ENCODE data around the gene PIP4K2C.
"Not testable (repeated sequence)": the region's sequence is repeated elsewhere in the genome, so short reads cannot be mapped to it uniquely, and the experiment has no call there.

GRCh38 chr12:57618431-57618830, 27.4 kb downstream of the PIP4K2C start:
- TF ChIP-seq, protein P1, sequence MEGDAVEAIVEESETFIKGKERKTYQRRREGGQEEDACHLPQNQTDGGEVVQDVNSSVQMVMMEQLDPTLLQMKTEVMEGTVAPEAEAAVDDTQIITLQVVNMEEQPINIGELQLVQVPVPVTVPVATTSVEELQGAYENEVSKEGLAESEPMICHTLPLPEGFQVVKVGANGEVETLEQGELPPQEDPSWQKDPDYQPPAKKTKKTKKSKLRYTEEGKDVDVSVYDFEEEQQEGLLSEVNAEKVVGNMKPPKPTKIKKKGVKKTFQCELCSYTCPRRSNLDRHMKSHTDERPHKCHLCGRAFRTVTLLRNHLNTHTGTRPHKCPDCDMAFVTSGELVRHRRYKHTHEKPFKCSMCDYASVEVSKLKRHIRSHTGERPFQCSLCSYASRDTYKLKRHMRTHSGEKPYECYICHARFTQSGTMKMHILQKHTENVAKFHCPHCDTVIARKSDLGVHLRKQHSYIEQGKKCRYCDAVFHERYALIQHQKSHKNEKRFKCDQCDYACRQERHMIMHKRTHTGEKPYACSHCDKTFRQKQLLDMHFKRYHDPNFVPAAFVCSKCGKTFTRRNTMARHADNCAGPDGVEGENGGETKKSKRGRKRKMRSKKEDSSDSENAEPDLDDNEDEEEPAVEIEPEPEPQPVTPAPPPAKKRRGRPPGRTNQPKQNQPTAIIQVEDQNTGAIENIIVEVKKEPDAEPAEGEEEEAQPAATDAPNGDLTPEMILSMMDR (IDR thresholded peaks at IDR 0.05; ENCODE audit: low read depth, low read length): not testable (repeated sequence)
- not testable (repeated sequence) for TF ChIP-seq POLR2A (IDR thresholded peaks at IDR 0.05; ENCODE audit: extremely low read depth, insufficient read length)

All from NB4 (cell line).